Measurements from ENCODE around the gene CHCHD4. TPM values are rescaled to one million over a fixed set of nuclear protein-coding genes. Genes with fewer than 3 reads are reported as not detected.
"Not testable (repeated sequence)": the region's sequence is repeated elsewhere in the genome, so short reads cannot be mapped to it uniquely, and the experiment has no call there.

Gene CHCHD4
- total RNA-seq, 1 donor from 2014 or later: 31.4 TPM

DNA sequence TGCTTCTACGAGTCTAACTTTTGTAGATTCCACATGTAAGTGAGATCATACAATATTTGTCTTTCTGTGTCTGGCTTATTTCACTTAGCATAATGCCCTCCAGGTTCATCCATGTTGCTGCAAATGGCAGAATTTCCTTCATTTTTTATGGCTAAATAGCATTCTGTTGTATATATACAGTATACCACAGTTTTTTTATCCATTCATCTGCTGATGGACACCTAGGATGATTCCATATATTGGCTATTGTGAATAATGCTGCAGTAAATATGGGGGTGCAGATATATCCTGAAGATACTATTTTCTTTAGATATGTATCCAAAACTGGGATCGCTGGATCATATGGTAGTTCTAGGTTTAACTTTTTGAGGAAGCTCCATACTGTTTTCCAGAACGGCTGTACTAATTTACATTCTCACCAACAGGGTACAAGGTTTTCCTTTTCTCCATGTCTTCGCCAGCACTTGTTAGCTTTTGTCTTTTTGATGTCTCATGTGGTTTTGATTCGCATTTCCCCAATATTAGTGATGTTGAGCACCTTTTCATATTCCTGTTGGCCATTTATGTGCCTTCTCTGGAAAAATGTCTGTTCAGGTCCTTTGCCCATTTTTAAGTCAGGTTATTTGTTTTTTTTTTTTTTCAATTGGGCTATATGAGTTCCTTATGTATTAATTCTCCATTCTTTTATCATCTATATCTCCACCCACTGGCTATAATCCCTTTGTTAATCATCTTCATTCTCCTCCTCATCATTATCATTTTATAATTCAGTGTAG lies 26.9 kb downstream of the CHCHD4 start:
- ATAC-seq (no peak), DNase-seq (ENCODE audit: missing footprints) (no peak)
- intact Hi-C loops (cut with DNase I): no loop called here

DNA sequence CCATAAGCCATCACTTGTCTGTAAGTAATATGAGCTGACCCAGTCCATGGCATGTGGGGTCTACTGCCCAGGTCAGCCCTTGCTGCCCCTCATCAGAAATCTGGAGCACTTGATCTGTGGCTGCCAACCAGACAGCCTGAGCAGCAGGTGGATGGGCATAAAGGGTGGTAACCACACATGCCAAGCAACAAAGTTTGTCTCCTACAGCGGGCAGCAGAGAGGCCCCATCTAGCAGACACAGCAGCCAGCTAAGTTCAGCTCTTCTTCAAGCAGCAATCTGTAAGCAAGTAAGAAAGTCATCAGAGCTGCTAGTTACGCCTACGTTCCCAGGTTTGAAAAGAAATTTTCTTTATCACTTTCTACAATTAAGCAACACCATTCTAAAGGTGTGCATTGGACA lies 27.9 kb downstream of the CHCHD4 start:
- DNase-seq (ENCODE audit: missing footprints): no peak
- ATAC-seq: no peak
- intact Hi-C loops (cut with DNase I): no loop called here

DNA sequence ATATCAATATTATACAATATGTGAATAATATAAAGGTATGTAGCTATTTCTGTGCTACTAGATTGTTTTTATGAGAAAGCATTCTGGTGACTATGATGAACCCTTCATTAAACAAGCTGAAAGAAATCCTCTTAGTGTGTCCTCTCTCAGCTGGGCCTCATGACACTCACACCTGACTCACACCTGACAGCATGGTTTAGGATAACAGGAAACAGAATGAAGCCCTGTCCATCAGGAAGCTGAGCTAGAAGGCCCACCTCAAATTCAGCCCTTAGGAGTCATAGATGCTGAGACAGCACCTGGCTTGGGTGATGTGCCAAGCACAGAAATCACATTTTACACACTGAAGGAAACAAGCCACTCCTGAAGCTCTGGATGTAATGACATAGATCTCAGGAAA lies 30.8 kb downstream of the CHCHD4 start:
- ATAC-seq (no peak), DNase-seq (ENCODE audit: missing footprints) (no peak)
- intact Hi-C loops (cut with DNase I): no loop called here

DNA sequence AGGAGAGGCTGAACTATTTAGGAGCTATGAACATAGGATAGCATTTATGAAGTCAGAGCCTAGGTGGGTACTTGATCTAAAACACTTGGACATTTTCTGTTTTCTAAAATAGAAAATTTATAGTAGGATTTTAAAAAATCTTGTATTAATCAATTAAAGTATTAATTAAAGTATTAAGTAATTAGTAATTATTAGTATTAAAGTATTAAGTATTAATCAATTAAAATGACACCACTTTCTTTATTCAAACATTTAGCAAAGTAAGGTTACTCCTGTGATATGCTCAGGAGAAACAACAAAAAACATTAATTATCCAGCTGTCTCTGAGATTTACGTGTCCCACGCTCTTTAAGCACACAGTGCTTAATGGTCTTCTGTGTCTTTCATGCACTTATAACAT lies 32.2 kb downstream of the CHCHD4 start:
- no peak for ATAC-seq
- intact Hi-C loops (cut with DNase I): no loop called here

DNA sequence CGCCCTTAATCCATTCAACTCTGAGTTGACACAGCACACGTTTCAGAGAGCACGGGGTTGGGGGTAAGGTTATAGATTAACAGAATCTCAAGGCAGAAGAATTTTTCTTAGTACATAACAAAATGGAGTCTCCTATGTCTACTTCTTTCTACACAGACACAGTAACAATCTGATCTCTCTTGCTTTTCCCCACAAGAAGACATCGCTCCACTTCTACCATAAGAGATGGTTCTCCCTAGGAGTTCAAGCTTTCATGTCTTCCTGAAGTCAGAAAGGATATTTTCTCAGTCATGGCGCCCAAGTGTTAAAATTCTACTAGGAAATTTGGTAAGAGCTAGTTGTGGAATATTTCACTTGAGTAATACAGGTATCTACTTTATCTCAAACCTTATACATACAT lies 32.7 kb downstream of the CHCHD4 start:
- DNase-seq (ENCODE audit: missing footprints); intact Hi-C loops (cut with DNase I); ATAC-seq: not testable (repeated sequence)

More for the DNA sequence above, 32.2 kb downstream of the CHCHD4 start:
- no peak for DNase-seq (ENCODE audit: missing footprints)

DNA sequence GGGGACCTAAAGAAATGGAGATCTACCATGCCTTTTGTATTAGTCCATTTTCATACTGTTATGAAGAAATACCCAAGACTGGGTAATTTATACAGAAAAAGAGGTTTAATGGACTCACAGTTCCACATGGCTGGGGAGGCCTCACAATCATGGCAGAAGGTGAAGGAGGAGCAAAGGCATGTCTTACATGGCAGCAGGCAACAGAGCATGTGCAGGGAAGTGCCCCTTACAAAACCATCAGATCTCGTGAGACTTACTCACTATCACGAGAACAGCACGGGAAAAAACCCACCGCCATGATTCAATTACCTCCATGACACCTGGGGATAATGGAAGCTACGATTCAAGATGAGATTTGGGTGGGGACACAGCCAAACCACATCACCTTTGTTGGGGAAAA lies 37.2 kb downstream of the CHCHD4 start:
- ATAC-seq; DNase-seq (ENCODE audit: missing footprints); intact Hi-C loops (cut with DNase I): not testable (repeated sequence)

DNA sequence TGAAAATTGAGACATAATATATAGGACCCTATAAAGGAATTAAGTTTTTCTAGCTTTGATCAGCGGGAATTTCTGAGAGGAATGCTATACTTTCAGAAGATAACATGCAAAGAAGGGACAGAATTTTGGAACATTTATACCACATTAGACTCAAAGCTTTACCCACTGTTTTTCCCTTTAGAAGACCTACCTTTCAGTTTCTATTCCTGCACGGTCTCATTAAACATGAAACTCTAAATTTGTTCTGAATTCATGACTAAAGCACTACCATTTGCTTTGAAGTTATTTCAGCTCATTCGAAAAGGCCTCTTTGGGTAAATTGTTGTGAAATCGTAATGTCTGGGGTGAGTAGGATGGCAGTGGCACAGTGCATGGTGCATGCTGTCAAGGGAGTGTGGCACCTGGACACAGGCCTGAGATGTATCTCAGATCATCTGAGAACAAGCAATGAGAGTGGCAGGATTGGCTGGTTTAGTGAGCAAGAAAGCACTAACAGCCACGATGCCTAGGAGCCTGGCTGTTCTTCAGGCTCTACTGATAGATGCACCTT lies 42.5 kb downstream of the CHCHD4 start:
- intact Hi-C loops (cut with DNase I): no loop called here
- ATAC-seq: no peak

DNA sequence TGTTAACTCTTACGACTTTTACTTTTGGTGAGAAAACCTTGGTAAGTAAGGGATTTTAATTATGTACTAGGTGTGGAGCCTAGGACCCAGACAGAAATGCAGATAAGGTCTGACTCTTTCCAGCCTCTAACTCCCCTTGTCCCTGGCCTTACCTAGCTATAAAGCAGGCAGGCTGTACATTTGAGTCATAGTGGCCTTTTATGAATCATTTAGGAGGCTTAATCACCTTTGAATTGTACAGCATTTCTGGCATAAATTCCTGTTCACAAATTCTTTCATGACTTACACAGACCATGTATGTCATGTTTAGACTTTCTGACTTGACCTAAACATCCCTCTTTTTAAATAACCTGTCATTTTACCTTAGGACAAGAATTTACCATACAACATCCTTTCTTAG lies 47.4 kb downstream of the CHCHD4 start:
- ATAC-seq: no peak
- DNase-seq (ENCODE audit: missing footprints): no peak
- intact Hi-C loops (cut with DNase I): no loop called here

More for the DNA sequence above, 42.5 kb downstream of the CHCHD4 start:
- DNase-seq (ENCODE audit: missing footprints): no peak

DNA sequence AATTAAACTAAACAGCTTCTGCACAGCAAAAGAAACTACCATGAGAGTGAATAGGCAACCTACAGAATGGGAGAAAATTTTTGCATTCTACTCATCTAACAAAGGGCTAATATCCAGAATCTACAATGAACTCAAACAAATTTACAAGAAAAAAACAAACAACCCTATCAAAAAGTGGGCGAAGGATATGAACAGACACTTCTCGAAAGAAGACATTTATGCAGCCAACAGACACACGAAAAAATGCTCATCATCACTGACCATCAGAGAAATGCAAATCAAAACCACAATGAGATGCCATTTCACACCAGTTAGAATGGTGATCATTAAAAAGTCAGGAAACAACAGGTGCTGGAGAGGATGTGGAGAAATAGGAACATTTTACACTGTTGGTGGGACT lies 49.4 kb downstream of the CHCHD4 start:
- DNase-seq (ENCODE audit: missing footprints); intact Hi-C loops (cut with DNase I); ATAC-seq: not testable (repeated sequence)

DNA sequence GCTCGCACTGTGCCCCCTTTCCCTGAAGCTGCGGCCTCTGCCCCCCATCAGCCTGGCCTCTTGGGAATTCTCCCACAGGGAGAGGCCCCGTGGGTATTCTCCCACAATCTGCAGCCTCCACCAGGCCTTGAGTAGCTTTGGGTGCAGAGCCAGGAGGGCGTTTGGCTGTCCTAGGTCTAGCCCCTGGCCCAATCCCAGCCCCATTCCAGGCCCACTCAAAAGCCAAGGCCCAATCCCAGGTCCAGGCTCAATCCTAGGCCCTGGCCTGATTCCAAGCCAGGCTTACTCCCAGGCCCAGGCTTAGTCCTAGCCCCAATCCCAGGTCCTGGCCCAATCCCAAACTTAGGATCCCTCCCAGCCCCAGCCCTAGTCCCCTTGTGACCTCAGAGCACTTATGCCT lies 59.8 kb downstream of the CHCHD4 start:
- ATAC-seq (no peak), DNase-seq (ENCODE audit: missing footprints) (no peak)
- intact Hi-C loops (cut with DNase I): no loop called here

DNA sequence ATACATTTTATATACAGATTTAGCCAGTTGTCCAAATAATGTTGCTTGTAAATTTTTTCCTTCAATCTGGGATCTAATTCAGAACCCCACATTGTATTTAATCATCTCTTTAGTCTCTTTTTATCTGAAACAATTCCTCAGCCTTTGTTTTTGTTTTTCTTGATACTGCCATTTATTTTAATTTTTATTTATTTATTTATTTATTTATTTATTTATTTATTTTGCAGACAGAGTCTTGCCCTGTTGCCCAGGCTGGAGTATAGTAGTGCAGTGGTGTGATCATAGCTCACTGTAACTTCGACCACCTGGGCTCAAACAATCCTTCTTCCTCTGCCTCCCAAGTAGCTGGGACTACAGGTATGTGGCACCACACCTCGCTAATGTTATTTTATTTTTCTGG lies 61.5 kb downstream of the CHCHD4 start:
- ATAC-seq: no peak
- no peak for DNase-seq (ENCODE audit: missing footprints)

More for the DNA sequence above, 61.5 kb downstream of the CHCHD4 start:
- intact Hi-C loops (cut with DNase I): no loop called here

Other genes with a start within 250 kb of the CHCHD4 start
- not detected for gene WNT7A, start 244.8 kb downstream of the CHCHD4 start, total RNA-seq
- 40.0 TPM for gene TMEM43, start 182 bp upstream of the CHCHD4 start, total RNA-seq
- 7.7 TPM for gene XPC, start 53.7 kb upstream of the CHCHD4 start, total RNA-seq
- 17.2 TPM for gene LSM3, start 53.9 kb upstream of the CHCHD4 start, total RNA-seq

Data from Right ventricle myocardium inferior (tissue), 1 donor.